GM12801 (cell line): ENCODE measurements around the gene CYP1B1.

Source experiments
- TF ChIP-seq, protein P1 (sequence below): IDR thresholded peaks from one replicate; pipeline ENCODE4 v1.5.1; 2011; ENCODE audit warnings: control low read depth; ENCODE audit not compliant: insufficient read length; ENCODE audit errors: extremely low read depth

Gene CYP1B1

DNA sequence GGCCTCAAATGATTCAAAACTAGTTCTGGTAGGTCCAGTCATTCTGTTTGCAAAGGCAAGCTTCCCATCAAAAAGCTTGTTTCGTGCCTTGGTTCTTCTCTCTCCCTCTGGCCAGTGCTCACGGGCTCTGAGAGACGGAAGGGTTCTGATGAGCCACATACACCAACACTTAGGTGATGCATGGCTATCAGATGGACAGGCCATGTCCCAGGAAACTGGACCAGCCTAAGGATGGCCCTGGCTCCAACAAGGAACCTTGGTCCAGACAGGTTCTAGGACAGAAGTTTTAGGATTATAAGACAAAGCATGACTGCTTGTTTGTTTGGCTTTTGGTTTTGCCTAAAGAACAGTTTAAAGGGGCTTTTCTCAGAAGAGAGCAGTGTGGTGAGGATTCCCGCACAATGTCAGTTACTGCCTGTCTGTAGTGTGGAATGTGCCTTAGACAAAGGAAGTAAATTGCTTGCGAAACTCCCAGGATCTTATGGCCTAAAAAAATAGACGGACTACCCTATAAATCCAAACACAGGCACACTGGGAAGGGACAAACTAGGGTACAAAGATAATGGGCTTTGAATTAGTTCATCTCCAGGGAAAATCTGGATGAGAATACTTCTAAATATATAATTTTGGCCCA lies 10.3 kb downstream of the CYP1B1 start:
- TF ChIP-seq, protein P1, sequence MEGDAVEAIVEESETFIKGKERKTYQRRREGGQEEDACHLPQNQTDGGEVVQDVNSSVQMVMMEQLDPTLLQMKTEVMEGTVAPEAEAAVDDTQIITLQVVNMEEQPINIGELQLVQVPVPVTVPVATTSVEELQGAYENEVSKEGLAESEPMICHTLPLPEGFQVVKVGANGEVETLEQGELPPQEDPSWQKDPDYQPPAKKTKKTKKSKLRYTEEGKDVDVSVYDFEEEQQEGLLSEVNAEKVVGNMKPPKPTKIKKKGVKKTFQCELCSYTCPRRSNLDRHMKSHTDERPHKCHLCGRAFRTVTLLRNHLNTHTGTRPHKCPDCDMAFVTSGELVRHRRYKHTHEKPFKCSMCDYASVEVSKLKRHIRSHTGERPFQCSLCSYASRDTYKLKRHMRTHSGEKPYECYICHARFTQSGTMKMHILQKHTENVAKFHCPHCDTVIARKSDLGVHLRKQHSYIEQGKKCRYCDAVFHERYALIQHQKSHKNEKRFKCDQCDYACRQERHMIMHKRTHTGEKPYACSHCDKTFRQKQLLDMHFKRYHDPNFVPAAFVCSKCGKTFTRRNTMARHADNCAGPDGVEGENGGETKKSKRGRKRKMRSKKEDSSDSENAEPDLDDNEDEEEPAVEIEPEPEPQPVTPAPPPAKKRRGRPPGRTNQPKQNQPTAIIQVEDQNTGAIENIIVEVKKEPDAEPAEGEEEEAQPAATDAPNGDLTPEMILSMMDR: no peak

DNA sequence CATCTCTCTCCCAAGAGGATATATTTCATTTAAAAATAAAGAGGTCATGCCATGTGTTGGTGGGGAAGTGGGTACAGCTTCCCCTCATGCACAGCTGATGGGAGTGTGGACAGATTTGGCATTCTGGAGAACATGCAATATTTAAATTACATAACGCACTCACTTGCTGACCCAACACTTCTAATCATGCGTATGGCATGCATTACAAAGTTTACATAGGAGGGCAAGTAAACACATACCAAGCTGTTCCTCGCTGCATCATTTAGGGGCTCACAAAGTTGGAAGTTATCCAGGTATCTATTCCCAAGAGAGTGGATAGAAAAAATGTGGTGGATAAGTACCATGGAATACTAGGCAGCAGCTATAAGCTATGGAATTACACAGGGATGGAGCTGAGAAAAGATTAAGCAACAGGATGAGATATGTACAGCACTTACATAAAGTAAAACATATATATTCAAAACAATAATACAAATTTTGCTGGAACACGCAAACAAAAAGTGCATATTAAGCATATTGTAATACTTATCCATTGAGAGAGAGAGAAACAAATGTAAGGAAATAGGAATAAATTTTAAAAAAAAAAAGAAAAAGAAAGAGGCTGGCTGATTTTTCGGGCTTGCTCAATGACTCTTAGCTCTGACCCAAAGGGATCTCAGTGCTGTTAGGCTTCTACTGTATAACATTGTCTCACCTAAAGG lies 11.0 kb downstream of the CYP1B1 start:
- TF ChIP-seq, protein P1: no peak

- TF ChIP-seq, protein P1: no peak
Observed at GRCh38 chr2:38060236-38061018, 15.5 kb downstream of the CYP1B1 start.

GRCh38 chr2:38057651-38058410 lies 18.1 kb downstream of the CYP1B1 start:
- TF ChIP-seq, protein P1: no peak

DNA sequence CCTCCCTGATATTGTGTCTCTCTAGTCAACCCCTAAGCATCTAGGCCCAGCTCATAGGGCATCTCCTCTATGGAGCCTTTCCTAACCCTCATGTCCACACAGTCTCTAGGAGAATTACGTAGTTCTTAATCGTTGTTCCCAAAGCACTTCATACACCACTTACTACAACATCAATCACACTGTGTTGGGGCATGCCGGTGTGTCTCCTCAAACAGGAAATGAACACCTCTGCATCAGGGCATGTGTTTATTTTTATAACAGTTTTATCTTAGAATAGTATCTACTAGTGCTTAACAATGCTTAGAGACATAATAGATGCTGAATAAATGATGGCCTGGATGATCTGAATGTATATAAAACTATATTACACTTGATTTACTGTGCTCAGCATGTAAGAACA lies 19.7 kb downstream of the CYP1B1 start:
- TF ChIP-seq, protein P1: no peak

DNA sequence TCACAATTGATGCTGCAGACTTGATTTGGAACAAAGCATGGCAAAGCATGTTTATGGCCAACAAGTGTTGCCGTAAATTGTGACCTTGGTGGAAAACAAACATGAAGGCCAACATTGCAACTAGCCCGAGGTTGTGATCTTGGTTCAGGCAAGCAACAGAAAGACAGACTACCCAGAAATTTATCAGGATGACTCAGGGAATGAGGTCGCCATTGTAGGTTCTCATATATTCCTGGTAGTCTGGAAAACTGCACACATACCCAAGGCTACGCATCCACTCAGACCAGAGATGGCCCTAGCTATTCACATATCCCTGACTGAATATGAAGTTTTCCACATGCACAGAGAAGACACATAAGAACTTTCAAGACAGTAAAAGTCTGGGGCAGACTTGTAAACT lies 30.1 kb downstream of the CYP1B1 start:
- TF ChIP-seq, protein P1: no peak
